Measurements from ENCODE around the gene OSER1.
A peak's percentile ranks its signal among the peaks of the same experiment; 100 is the strongest.

OSER1 gene

DNA sequence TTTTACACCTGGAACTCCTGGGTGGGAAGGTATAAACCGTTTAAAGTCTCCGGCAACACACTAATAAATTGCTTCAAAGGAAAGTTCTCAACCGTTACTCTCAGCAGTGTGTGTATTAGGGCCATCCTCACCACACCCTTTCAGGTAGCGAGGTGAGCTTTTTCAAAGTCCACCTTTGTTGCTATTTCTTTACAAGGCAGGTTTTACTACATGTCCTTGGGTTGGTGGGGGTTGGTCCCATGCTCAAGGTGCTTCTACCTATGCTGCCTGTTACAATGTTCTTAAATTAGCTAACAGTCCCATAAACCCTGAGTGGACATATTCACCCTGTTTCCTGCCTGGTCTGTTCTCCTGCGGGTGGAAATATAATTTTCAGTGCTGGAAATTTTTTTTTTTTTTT lies 13.2 kb upstream of the OSER1 start:
- no peak for DNase-seq

DNA sequence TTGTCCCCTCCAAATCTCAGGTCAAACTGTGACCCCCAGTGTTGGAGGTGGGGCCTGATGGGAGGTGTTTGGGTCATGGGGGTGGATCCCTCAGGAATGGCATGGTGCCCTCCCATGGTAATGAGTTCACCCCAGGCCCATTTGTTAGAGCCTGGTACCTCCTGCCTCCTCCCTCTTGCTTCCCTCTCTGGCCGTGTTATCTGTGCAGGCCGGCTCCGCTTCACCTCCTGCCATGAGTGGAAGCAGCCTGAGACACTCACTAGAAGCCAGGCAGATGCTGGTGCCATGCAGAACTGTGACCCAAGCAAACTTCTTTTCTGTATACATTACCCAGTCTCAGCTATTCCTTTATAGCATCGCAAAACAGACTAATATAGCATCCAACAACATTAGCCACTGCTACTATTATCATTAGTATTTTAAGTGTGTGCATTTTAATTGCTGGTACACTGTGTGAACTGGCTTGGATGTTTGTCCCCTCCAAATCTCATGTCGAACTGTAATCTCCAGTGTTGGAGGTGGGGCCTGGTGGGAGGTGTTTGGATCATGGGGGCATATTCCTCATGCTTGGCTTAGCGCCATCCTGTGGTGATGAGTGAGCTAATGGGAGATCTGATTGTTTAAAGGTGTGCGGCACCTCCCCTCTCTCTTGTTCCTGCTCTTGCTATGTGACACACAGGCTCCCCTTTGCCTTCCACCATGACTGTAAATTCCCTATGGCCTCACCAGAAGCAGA lies 12.2 kb upstream of the OSER1 start:
- no peak for DNase-seq

DNA sequence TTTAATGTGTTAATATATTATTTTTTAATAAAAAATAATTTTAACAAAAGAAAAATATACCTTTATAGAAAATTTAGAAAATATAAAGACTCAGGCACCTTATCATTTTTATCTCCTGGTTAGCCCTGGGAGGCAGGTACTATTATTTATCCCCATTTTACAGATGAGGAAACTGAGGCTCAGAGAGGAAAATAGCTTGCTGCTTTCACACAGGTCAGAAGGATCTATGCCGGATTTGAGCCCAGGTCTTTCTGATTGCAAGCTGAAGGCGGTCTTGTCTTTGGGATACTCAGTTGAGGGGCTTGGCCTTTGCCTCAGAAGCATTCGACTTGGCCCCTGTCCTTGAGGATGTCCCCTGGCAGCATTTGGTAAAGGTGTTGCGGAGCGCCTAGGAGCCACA lies 11.5 kb upstream of the OSER1 start:
- DNase-seq: no peak

DNA sequence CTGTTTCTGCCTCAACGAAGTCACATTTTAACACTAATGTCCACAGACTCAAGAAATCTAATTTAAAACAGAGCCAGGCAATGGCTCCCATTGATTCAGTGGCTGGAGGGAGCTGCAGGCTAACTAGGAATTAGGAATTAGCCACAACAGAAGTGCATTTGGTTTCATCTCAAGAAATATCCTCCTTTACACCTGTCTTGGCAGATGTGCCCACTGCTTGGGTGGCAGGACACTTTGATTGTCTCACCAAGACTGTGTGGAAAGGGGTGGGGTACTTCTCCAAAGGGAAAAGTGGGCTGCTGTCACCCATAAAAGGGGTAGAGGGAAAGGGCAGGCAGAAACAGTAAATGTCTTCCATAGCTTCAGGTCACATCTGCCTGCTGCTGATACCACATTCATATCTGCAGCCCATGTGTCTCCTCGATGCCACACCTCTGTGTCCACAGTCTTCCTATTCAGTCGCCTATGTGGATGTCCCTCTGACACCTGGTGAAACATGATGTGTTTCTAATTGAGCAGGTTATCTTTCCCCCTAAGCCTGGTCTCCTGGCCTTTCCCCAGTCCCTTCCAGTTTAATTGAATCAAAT lies 10.9 kb upstream of the OSER1 start:
- DNase-seq: no peak

DNA sequence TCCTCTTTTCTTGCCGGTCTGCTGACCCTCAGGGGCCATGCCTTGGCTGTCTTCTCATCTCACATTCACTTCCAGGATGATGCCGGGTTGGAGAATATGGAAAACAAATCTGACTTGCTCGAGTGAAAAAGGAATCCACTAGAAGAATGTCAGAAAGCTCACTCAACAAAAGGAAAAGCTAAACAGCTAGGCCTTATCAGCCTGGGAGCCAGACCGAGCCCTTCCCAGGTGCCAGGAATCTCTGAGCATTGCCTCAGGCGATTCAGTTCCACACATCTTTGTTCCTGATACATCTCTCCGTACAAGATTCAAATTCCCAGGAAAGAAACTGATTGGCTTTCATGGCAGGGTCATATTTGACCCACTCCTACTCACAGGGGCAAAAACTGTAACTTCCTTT lies 9.2 kb upstream of the OSER1 start:
- no peak for DNase-seq

DNA sequence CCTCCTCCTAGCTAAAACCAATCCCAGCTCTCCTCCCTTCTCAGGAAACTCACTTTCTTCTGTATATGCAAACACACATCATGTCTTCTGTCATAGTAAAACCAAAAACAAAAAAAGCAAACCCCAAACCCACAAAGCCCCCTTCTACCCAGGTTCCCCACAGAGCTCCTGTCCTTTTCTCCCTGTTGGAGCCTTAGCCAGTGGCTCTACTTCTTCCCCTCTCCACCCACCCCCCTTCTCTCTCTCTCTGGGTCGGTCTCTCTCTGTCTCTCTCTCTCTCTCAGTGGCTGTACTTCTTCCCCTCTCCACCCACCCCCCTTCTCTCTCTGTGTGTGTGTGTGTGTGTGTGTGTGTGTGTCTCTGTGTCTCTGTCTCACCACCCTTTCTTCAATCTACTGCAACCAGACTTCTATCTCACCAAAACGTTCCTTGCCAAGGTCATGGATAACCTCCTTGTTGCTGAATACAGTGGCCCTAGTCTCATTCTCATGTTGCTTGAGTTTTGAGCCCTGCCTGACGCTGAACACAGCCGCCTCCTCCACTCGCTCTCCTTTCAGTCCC lies 8.7 kb upstream of the OSER1 start:
- DNase-seq: no peak

DNA sequence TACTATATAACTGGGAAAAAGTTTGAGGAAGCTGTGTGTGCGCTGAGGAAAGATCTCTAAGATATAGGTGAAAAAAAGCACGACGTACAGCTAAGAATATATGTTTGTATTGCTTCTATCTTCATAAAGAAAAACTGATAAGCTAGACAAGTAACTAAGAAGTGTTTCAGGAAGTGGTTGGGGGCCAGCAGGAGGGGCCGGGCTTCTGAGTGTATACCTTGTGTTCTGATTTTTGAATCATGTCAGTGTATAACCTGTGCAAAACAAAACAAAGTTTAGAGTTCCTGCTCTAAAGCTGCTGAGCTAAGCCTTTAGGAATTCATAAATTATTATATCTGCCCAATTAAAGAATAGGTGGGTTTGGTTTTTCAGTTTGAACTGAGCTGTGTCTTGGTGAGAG lies 7.9 kb upstream of the OSER1 start:
- no peak for DNase-seq

DNA sequence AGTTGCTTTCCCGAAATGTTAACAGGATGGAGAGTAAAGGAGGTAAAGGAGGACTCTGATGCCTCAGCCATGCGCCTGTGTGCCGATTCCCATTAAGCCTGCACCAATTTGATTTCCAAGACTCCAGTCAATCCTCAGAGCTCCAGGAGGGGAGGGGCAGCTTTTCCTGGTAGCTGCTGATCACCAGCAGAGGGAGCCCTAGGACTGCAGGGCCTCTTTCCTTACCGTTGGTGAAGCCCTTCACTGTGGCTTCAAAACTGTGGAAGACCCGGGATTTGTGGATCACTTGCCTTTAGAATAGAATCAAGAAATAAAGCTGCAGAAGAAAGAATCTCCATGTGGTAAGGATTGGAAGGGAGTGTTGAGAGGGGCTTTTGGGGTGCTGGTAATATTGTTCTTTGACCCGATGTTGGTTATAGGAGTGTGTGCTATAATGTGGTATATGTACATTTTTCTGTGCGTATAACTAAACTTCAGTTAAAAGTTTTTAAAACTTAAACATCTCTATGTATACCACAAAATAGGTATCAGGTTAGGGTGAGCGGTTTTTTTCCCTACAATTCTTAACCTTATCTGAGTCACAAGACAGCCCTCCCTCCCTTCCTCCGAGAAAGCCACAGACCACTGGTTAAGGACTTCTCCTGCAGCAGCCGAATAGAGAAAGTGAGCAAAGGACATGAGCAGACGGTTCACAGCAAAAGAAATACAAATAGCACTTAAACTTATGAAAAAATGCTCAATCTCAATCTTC lies 6.9 kb upstream of the OSER1 start:
- DNase-seq: peak; percentile 44

DNA sequence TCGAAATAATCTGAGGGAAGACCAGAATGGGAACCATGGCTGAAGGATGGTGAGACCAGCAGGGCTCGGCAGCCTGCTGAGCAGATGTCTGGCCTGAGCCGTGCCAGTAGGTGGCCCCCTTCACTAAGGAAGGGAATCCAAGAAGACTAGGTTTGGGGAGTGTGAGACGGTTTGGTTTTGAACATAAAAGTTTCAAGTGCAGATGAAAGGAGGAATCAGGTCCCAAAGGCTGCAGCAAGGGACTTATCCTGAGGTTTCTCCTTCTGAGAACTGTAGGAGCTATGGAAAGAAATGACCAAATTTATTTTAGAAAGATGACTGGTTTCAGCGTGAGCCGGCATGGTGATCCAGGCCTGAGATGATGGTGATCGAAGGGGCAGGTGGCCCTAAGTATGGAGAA lies 4.6 kb upstream of the OSER1 start:
- DNase-seq: peak; percentile 60

DNA sequence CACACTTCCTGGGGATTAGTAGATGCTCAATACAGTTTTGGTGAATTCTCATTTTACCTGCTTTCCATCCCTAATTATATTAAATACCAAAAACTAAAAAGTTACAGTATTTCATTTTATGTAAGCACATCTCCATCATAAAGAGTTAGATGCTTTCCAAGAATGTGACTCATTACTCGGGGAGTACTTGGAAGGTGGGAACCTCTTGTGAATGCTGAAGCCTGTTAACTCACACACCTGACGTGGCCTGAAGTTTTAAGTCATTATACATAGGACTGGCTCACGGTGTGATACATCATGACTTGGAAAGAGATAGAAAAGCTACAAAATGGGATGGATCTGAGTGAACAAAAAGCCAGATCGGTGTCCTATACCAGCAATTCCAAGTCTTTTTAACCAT lies 2.2 kb upstream of the OSER1 start:
- no peak for DNase-seq

DNA sequence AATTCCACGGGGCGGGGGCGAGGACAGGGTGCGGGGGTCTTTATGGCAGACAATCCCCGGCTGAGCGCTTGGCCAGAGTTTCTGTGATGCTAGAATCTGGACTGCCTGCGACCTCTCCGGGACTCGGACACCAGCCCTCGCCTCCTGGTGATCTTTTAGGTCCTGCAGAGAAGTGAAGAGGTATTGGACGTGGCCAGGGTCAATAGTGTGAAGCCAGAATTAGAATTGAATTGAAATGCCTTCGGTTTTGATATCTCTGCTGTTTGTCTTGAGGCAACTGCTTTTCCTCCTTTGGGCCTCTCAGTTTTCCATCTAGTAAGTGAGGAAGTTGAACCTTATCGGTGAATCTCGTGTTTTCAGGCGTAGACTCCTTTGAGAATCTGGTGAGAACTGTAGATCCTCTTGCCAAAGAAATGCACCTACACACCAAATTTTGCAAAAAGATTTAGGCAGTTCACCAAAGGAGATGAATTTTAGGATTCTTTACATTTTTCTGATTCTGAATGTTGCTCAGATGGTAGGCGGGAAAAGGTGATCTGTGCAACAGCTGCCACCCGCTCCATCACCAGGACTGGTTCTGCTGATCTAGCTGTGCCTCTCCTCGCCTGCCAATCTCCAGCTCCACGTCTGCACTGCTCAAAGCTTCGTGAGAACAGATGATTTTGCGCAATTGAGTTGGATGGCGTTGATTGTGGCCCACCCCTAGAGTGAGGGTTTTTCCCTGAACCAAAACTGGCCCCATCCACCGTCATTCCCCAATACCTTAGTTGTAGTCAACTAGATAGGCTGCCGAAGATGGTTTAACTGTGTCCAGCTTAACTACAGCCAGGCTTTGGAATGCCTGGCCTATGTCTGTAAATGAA lies 837 bp upstream of the OSER1 start:
- no peak for DNase-seq

DNA sequence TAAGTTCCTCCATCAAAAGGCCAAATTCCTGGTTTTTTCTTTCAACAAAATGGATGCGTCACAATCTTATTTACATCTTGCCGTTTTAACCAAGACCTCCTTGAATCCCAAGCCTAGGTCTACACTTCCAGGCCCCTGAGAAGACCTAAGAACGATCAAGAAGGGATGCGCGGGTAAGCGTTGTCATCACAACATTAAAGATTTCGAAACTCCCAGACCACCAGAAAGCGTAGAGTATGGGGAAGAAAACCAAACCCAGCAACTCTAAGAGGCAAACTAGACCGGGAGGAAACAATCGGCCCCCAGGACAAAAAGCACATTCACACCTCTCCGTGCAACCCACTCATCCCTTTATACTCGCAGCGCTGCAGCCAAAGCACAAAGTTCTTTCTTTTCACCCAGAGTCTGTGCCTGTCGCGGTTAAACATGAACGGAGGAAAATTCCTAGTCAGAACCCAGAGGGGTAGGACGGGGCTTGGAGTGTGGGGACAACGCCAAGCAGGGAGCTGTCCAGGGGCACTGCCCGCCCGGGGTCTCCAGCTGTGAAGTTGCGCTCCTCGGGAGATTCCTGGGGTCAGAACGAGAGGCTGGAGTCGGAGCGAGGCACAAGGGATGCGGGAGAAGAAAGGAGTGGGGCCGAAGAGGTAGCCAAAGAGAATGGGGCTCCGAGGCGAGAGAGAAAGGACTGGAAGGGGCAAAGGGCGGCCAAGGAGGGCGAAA lies 725 bp downstream of the OSER1 start:
- no peak for DNase-seq

DNA sequence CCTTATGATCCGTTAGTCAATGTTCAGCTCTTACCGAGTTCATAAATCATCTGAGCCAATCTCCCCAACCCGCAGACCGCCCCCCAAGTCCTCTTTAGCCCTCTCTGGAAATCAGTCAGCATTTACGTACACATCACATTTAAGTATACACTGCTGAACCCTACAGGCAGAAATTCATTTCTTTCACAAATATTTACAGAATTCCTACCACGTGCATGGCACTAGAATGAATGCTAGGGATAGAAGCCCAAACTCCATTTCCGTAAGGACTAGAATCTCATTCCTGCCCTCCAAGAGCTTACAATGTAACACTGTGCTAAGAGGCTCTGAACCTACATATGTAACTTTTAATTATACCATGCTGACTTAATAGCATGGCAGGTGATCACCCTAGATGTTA lies 1.8 kb downstream of the OSER1 start:
- DNase-seq: no peak

DNA sequence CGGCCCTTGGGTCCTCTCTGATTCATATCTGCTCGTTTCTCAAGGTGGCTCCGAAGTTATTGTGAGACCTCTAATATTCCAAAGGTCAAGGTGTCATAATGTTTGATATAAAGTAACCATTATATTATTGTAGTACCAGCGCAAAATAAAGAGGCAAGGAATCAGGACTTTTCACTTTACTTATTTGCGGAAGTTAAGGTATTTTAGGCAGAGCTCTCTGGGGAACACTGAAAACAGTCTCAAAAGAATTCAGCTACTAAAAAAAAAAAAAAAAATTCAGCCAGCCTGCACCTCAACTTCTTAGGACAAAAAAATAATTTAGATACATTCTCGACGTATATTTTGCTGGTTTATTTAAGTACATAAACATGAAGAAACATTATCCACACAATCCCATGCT lies 2.4 kb downstream of the OSER1 start:
- DNase-seq: no peak

DNA sequence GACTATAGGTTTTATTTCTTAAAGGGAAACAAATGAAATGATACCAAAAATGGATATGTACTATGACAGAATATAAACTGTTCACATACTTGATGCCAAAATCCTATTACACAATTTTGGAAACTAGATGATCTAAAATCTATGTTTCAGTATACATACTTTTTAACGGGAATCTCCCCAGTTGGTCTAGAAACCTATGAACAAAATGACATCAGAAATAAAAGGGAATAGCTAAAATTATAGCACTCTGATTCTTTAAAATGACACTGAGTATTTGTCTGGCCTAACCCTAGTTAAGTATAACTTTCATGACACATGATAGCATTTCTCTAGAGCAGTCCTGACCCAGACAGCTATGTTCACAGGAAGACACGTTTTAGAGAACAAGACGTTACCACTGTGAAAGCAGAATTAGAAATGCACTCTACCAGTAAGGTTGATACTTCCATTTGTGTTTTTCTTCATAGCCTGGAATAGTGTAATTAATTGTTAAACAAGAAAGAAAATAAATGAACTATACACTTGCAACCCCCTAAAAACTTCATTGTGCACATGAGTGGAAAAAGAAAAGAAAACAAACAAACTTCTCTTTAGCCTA lies 3.3 kb downstream of the OSER1 start:
- no peak for DNase-seq

DNA sequence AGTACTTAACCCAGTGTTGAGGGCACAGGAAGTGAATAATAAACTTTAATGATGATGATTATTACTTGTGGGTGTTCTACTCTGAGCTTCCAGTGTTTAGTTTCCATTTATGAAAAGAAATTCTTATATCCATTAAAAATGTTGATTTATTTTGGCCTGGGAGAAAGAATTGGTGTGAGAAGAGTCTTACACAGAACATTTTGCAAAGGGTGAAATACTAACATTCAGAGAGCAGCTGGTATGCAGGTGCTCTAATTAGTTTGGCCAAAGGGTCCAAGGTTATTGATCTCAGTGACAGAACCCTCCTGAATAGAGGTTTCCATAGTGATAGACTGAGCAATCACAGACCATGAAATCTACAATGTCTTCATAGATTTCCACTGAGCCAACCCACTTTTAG lies 4.4 kb downstream of the OSER1 start:
- no peak for DNase-seq

DNA sequence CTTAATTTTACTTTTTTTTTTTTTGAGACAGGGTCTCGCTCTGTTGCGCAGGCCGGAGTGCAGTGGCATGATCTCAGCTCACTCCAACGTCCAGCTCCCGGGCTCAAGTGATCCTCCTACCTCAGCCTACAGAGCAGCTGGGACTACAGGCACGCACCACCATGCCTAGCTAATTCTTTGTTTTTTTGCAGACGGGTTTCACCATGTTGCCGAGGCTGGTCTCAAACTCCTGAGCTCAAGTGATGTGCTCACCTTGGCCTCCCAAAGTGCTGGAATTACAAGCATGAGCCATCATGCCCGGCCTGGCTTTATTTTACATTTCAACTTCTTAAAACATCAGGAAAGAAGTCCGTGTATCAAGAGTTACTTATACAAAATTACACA lies 5.7 kb downstream of the OSER1 start:
- DNase-seq: no peak

DNA sequence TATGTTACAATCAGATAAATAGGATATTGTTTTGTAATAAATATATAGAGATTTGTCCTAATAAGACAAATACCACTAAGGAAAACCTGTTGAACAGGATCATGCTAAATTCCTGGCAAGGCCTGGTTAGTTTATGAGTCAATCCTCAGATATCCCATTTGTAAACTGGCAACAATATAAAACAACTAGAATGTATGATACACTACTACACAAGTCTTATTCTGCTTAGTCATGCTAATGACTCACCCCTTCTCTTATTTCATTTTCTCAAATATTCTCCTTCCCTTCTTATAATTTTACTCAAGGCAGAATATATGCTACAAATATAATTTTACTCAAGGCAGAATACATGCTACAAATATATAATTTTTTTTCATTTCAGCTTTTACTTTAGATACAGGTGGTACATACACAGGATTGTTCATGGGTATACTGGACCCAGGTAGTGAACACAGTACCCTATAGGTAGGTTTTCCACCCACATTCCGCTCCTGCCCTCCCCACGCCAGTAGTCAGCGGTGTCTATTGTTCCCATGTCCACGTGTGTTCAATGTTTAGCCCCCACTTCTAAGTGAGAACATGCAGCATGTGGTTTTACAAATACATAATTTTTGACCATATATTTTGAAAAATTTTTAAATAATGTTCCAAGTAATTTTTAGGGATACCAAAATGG lies 6.3 kb downstream of the OSER1 start:
- no peak for DNase-seq

DNA sequence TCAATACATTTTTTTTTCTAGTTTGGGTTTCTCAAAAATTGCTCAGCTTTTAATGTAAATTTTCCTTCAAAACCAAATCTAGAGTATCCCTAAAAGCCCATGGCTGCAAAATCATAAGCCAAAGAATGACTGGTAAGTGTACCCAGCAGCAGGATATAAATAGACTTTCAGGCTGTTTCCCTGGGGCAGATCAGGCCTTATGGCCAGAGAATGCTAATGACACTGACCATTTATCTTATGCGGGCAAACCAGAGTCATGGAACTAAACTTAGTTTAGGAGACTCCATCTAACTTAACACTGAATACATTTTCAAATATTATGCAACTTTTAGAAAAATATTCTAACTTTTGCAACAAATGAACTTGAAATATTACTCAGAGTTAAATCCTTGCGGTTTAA lies 7.4 kb downstream of the OSER1 start:
- DNase-seq: no peak

DNA sequence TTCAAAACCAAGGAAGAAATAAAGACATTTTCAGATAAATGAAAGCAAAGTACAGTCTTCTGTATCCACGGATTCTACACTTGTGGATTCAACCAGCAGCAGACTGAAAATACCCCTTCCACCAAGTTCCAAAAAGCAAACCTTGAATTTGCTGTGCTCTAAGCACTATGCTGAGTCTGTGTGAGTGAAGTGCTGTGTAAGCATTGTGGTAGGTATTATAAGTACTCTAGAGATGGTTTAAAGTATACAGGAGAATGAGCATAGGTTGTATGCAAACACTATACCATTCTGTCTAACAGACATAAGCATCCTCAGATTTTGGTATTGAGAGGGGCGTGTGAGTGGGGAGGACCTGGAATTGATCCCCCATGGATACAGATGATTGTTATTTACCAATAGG lies 9.6 kb downstream of the OSER1 start:
- DNase-seq: no peak

DNA sequence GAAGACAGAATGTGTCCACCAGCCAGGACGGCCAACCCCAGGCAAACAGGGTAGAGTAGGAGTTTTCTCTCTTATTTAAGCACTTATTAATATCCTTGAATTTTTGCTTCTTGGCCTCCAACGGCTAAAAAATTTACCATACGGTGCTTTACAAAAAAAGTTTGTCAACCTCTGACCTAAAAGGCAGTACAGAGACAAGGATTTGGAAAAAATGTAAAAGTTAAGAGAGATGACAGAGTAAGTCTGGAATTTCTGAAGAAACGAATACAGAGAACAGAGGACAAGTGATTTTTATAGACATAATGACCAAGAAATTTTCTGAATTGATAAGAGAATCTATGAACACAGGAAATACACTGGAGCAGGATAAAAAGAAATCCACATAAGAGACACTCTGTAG lies 10.2 kb downstream of the OSER1 start:
- DNase-seq: no peak
